ENCODE results near the gene GFY. TPM values are rescaled to one million over a fixed set of nuclear protein-coding genes. Genes with fewer than 3 reads are reported as not detected.
A peak's percentile ranks its signal among the peaks of the same experiment; 100 is the strongest.

Gene GFY
- total RNA-seq, 4 donors from 2014 or later: not detected

DNA sequence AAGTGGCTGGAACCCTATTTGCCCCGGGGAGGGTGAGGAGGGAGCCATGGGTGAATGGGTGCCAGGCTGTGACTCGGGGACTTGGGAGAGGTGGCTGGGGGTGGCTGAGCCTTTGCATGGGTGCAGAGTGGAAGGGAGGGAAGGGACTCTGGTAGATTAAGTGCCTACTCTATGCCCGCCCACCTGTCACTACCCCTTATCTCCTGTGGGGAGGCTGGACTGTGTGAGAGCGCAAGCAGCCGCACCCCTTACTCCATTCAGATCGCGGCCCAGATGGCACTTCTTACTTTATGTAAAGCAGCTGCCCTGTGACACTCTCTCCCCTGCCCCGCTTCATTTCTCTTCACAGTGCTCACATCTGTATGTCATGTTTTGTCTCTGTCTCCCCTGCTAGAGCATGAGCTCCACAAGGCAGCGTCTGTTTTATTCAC is 34.2 kb upstream of the GFY start:
- H3K4me1 ChIP-seq: peaks cover 0 to 3% (median 0%) of the 10 kb centered on the region in 4 donors
- 38 to 88% methylated on average over 1 to 9 of the region's 9 CpGs for WGBS, 2 donors (ENCODE audit: low coverage in 1 of 2)

DNA sequence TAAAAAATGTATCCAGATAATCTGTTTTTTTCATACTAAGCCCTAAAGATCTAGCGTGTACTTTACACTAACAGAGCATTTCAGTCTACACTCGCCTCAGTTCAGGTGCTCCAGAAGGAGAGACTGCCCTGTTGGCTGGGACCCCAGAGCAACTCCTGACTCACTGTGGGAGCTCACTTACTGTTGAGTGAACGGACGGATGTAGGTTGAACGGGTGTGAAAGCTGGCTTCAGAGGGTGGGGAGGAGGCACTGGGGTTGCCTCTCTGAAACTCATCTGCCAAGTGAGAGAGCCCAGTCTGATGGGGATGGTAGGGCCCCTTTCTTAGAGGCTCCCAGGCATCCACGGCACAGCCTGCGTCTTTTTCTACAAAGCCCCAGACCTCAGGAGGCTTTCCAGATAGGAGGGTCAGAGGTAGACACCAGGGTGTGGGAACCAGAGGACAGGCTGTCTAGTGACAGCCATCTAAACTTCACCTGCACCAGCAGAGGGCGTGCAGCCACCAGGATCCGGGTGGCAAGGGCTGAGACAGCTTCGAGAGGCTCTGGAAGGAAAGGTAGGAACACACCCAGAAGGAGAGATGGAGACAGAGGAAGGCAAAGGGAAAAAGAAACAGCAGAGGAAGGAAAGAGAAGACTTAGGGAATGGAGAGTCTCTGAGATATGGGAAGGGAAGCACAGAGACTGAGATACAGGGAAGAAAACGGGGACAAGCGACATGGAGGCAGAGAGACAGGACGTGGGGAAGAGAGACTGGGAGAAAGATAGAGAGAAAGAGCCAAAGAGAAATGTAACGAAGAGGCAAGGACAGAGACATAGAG is 33.4 kb upstream of the GFY start:
- no peaks in the 10 kb centered on the region for H3K36me3 ChIP-seq
- DNase-seq: peak; percentile 84
- WGBS, 2 donors (ENCODE audit: low coverage in 1 of 2): 19 to 44% methylated on average over 6 to 13 of the region's 14 CpGs
- H3K27me3 ChIP-seq: peaks cover 8% of the 10 kb centered on the region
- no peak overlapping the region for H3K27ac ChIP-seq
- in situ Hi-C loops (cut with MboI; ENCODE audit: low pct_ligation_motif_present in 1 of 4, low pct_unique_long_range_greater_than_20kb in 1 of 4, low sequenced_read_pairs in 3 of 4) (loop anchor here in 3 of 4 donors (5.0 to 10.0 kb wide), 3 partner anchors 46 to 53 kb away; partner anchors contain the start of gene SLC17A7 (in 2 of the 3)), intact Hi-C loops (cut with DNase I; ENCODE audit: low total_unique reads) (loop anchor here (5.0 kb wide), 1 partner anchor 51 kb away; the partner anchor contains the start of gene SLC17A7)
- H3K4me3 ChIP-seq: no peak overlapping the region
- TF ChIP-seq, protein P1, sequence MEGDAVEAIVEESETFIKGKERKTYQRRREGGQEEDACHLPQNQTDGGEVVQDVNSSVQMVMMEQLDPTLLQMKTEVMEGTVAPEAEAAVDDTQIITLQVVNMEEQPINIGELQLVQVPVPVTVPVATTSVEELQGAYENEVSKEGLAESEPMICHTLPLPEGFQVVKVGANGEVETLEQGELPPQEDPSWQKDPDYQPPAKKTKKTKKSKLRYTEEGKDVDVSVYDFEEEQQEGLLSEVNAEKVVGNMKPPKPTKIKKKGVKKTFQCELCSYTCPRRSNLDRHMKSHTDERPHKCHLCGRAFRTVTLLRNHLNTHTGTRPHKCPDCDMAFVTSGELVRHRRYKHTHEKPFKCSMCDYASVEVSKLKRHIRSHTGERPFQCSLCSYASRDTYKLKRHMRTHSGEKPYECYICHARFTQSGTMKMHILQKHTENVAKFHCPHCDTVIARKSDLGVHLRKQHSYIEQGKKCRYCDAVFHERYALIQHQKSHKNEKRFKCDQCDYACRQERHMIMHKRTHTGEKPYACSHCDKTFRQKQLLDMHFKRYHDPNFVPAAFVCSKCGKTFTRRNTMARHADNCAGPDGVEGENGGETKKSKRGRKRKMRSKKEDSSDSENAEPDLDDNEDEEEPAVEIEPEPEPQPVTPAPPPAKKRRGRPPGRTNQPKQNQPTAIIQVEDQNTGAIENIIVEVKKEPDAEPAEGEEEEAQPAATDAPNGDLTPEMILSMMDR (IDR thresholded peaks at IDR 0.05): peak; percentile 73 to 92 (median 79)
- TF ChIP-seq EP300 (IDR thresholded peaks at IDR 0.05; ENCODE audit: low read depth): no peak
- no peaks in the 10 kb centered on the region for H3K9me3 ChIP-seq
- H3K4me1 ChIP-seq: peaks cover 0 to 3% (median 0%) of the 10 kb centered on the region in 4 donors

More for the DNA sequence above, 34.2 kb upstream of the GFY start:
- Histone ChIP-seq H3K4me3 (no peak overlapping the region), H3K9me3 (no peaks in the 10 kb centered on the region), H3K27me3 (peaks cover 8% of the 10 kb centered on the region), H3K36me3 (no peaks in the 10 kb centered on the region), H3K27ac (no peak overlapping the region)
- TF ChIP-seq EP300 (IDR thresholded peaks at IDR 0.05; ENCODE audit: low read depth) (no peak), POLR2AphosphoS5 (IDR thresholded peaks at IDR 0.05) (no peak), POLR2A (IDR thresholded peaks at IDR 0.05) (no peak)
- TF ChIP-seq, protein P1 (IDR thresholded peaks at IDR 0.05): no peak
- DNase-seq: no peak
- intact Hi-C loops (cut with DNase I; ENCODE audit: low total_unique reads) (loop anchor here (5.0 kb wide), 1 partner anchor 51 kb away; the partner anchor contains the start of gene SLC17A7), in situ Hi-C loops (cut with MboI; ENCODE audit: low pct_ligation_motif_present in 1 of 4, low pct_unique_long_range_greater_than_20kb in 1 of 4, low sequenced_read_pairs in 3 of 4) (loop anchor here in 3 of 4 donors (5.0 to 10.0 kb wide), 3 partner anchors 46 to 54 kb away; partner anchors contain the start of gene SLC17A7 (in 2 of the 3))

DNA sequence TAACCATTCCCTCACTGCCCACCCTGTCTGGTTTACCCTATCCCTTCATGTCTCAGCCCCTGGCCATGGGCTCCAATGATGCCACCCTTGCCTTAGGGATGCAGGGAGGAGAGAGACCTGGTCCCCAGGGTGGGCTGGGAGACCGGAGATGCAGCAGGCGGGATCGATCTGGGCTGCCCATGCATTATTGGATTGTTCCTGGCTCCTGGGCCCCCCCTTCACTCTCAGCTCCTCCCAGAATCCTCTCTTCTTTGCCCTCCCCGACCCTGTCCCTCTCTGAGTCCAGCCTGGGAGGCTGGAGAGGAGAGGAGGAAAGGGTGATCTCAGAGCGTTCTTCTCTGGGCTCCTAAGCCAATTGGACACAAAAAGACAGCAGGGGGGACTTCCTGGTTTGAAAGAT is 31.3 kb upstream of the GFY start:
- intact Hi-C loops (cut with DNase I; ENCODE audit: low total_unique reads): loop anchor here (5.0 kb wide), 1 partner anchor 48 kb away; the partner anchor contains the start of gene SLC17A7
- TF ChIP-seq EP300 (IDR thresholded peaks at IDR 0.05; ENCODE audit: low read depth) (no peak), POLR2AphosphoS5 (IDR thresholded peaks at IDR 0.05) (no peak), POLR2A (IDR thresholded peaks at IDR 0.05) (no peak)
- TF ChIP-seq, protein P1 (IDR thresholded peaks at IDR 0.05): no peak
- Histone ChIP-seq H3K4me3 (no peak overlapping the region), H3K27me3 (peaks cover 8% of the 10 kb centered on the region), H3K36me3 (no peaks in the 10 kb centered on the region), H3K9me3 (no peaks in the 10 kb centered on the region), H3K27ac (no peak overlapping the region), H3K4me1 (peaks cover 0 to 3% (median 0%) of the 10 kb centered on the region in 4 donors)
- DNase-seq: no peak
- WGBS, 2 donors (ENCODE audit: low coverage in 1 of 2): 54% methylated on average over 5 of the region's 5 CpGs; no CpG with 5 or more reads in 1 of the 2 donors
- in situ Hi-C loops (cut with MboI; ENCODE audit: low pct_ligation_motif_present in 1 of 4, low pct_unique_long_range_greater_than_20kb in 1 of 4, low sequenced_read_pairs in 3 of 4): loop anchor here in 3 of 4 donors (5.0 to 10.0 kb wide), 3 partner anchors 43 to 51 kb away; partner anchors contain the start of gene SLC17A7 (in 2 of the 3)
